IMR-90 (cell line): Measurements from ENCODE around the gene DVL2. TPM values are rescaled to one million over a fixed set of nuclear protein-coding genes. Genes with fewer than 3 reads are reported as not detected.
A peak's percentile ranks its signal among the peaks of the same experiment; 100 is the strongest.

Experiments used
- ATAC-seq: fragments of 200-7000 bp; cut with Tn5 transposase; 2 replicates; pipeline ENCODE4 v1.9.1; 2020; ENCODE audit warnings: low read depth, mild to moderate bottlenecking, moderate library complexity
- BruUV-seq: library from RNA; stranded (reverse); fragments of 400-500 nt; replicated peaks from 2 replicates; lab custom pipeline; 2021; lab: Mats Ljungman, UMichigan
- CTCF ChIA-PET: fragments of 300-600 bp; formaldehyde crosslinking; extraction: SDS; loops from one replicate; lab custom pipeline; 2021; ENCODE audit warnings: antibody characterized with exemption; lab: Yijun Ruan, JAX
- POLR2A ChIA-PET: fragments of 300-600 bp; sonication (Branson Sonifier 250); formaldehyde crosslinking; loops from one replicate; lab custom pipeline; 2022; ENCODE audit warnings: antibody characterized with exemption; ENCODE audit not compliant: unreplicated experiment; lab: Charles Lee
- DNase-seq: peaks from one replicate; pipeline ENCODE4 v3.0.0; 2013
- H2AFZ ChIP-seq: replicated peaks from 2 replicates; pipeline ENCODE3; 2013; ENCODE audit warnings: low read length, mild to moderate bottlenecking; ENCODE audit not compliant: poor library complexity
- H2AK5ac ChIP-seq: 2 replicates; pipeline ENCODE4 v1.6.1; 2013; ENCODE audit warnings: low read depth, low read length, inconsistent platforms
- H2AK9ac ChIP-seq: replicated peaks from 2 replicates; pipeline ENCODE3; 2013; ENCODE audit warnings: mild to moderate bottlenecking, low read depth, low read length, moderate library complexity; ENCODE audit not compliant: poor library complexity
- H2BK120ac ChIP-seq: 2 replicates; pipeline ENCODE4 v1.6.1; 2013; ENCODE audit warnings: low read depth, low read length, inconsistent platforms
- H2BK15ac ChIP-seq: 3 replicates; pipeline ENCODE4 v1.6.1; 2013; ENCODE audit warnings: low read depth, low read length, inconsistent platforms
- H2BK20ac ChIP-seq: 2 replicates; pipeline ENCODE4 v1.6.1; 2013; ENCODE audit warnings: low read depth, mild to moderate bottlenecking, inconsistent platforms, low read length, moderate library complexity
- H2BK5ac ChIP-seq: 2 replicates; pipeline ENCODE4 v1.6.1; 2013; ENCODE audit warnings: mild to moderate bottlenecking, low read depth, low read length, inconsistent platforms; ENCODE audit not compliant: poor library complexity, severe bottlenecking
- H3K14ac ChIP-seq: replicated peaks from 2 replicates; pipeline ENCODE4 v1.6.1; 2013; ENCODE audit warnings: low read depth, low read length, inconsistent platforms
- H3K18ac ChIP-seq: 2 replicates; pipeline ENCODE4 v1.6.1; 2013; ENCODE audit warnings: low read depth, low read length, control low read depth
- H3K23ac ChIP-seq: 2 replicates; pipeline ENCODE4 v1.6.1; 2013; ENCODE audit warnings: low read depth, low read length, inconsistent platforms
- H3K27ac ChIP-seq: 2 replicates; pipeline ENCODE4 v1.5.1; 2013; ENCODE audit warnings: mild to moderate bottlenecking, control low read depth, low read length; ENCODE audit not compliant: insufficient read depth
- H3K27me3 ChIP-seq: 2 replicates; pipeline ENCODE4 v1.6.1; 2013; ENCODE audit warnings: low read length; ENCODE audit not compliant: control insufficient read depth, insufficient read depth
- H3K36me3 ChIP-seq: 2 replicates; pipeline ENCODE4 v1.6.1; 2013; ENCODE audit warnings: low read length, mixed read lengths; ENCODE audit not compliant: control insufficient read depth, insufficient read depth
- H3K4ac ChIP-seq: 2 replicates; pipeline ENCODE4 v1.6.1; 2013; ENCODE audit warnings: low read depth, low read length, inconsistent platforms
- H3K4me1 ChIP-seq: 2 replicates; pipeline ENCODE4 v1.6.1; 2013; ENCODE audit warnings: low read length, mixed read lengths; ENCODE audit not compliant: control insufficient read depth, insufficient read depth
- H3K4me2 ChIP-seq: 2 replicates; pipeline ENCODE4 v1.6.1; 2013; ENCODE audit warnings: low read depth, mild to moderate bottlenecking, control low read depth, low read length, moderate library complexity
- H3K4me3 ChIP-seq: 2 replicates; pipeline ENCODE4 v1.5.1; 2013; ENCODE audit warnings: low read depth, mild to moderate bottlenecking, control low read depth, low read length, moderate library complexity; ENCODE audit not compliant: insufficient read depth
- H3K56ac ChIP-seq: 2 replicates; pipeline ENCODE4 v1.6.1; 2013; ENCODE audit warnings: low read length, inconsistent platforms; ENCODE audit not compliant: insufficient read depth; ENCODE audit errors: extremely low read depth
- H3K79me1 ChIP-seq, 2 experiments: 2 replicates each; pipeline ENCODE4 v1.6.1; 2013; ENCODE audit warnings: low read length in 2 of 2, inconsistent platforms in 1 of 2, low read depth in 1 of 2
- H3K9ac ChIP-seq: 2 replicates; pipeline ENCODE4 v1.6.1; 2013; ENCODE audit warnings: low read depth, low read length, control low read depth
- H3K9me1 ChIP-seq: 2 replicates; pipeline ENCODE4 v1.6.1; 2013; ENCODE audit warnings: low read length, inconsistent platforms; ENCODE audit not compliant: insufficient read depth
- H3K9me3 ChIP-seq: 2 replicates; pipeline ENCODE4 v1.6.1; 2013; ENCODE audit warnings: low read length; ENCODE audit not compliant: control insufficient read depth, insufficient read depth
- H4K20me1 ChIP-seq: 2 replicates; pipeline ENCODE4 v1.6.1; 2013; ENCODE audit warnings: low read length, inconsistent platforms; ENCODE audit not compliant: insufficient read depth
- H4K5ac ChIP-seq: 2 replicates; pipeline ENCODE4 v1.6.1; 2013; ENCODE audit warnings: mild to moderate bottlenecking, low read depth, low read length, control low read depth
- H4K8ac ChIP-seq, 2 experiments: 2 replicates each; pipeline ENCODE4 v1.6.1; 2013; ENCODE audit warnings: low read depth in 2 of 2, low read length in 2 of 2, control low read depth in 1 of 2, inconsistent platforms in 1 of 2
- H4K91ac ChIP-seq: 2 replicates; pipeline ENCODE4 v1.6.1; 2013; ENCODE audit warnings: low read depth, low read length, inconsistent platforms; ENCODE audit not compliant: insufficient read depth
- BHLHE40 ChIP-seq: fragments of 150-350 bp; IDR thresholded peaks from 2 replicates; pipeline ENCODE4 v1.6.1; 2016; ENCODE audit warnings: mild to moderate bottlenecking, low read depth, low read length
- CEBPB ChIP-seq: IDR thresholded peaks from 2 replicates; pipeline ENCODE4 v1.6.1; 2012; ENCODE audit warnings: low read depth, low read length, improper control_type of control experiment
- ELK1 ChIP-seq: fragments of 150-350 bp; IDR thresholded peaks from 2 replicates; pipeline ENCODE4 v1.6.1; 2016; ENCODE audit warnings: low read depth, mild to moderate bottlenecking, low read length, moderate library complexity, borderline replicate concordance
- MXI1 ChIP-seq: IDR thresholded peaks from 2 replicates; pipeline ENCODE4 v1.6.1; 2012; ENCODE audit warnings: low read depth, mild to moderate bottlenecking, low read length, moderate library complexity, borderline replicate concordance
- WGBS, 2 experiments: methylation state at CpG; one replicate each; pipeline versions ENCODE4 v1.1.5 to v1.1.7; 2013; ENCODE audit warnings: missing lambda C conversion rate in 2 of 2; ENCODE audit not compliant: insufficient read length in 1 of 2; ENCODE audit errors: extremely low coverage in 2 of 2; 5-methylcytosine and 5-hydroxymethylcytosine counted together
- dilution Hi-C: fragments of 300-500 bp; cut with HindIII; formaldehyde crosslinking; loops from one replicate; pipeline ENCODE4 v1.14.3; 2018; ENCODE audit warnings: low sequenced_read_pairs; ENCODE audit not compliant: unreplicated experiment
- in situ Hi-C: fragments of 300-500 bp; cut with MboI; formaldehyde crosslinking; loops from 3 replicates; pipeline ENCODE4 v1.14.3; 2019; ENCODE audit warnings: low sequenced_read_pairs, inconsistent platforms, mixed read lengths
- intact Hi-C: fragments of 100-400 bp; cut with micrococcal nuclease; formaldehyde crosslinking; loops from 2 replicates; pipeline ENCODE4 v1.10.0; 2022
- polyA plus RNA-seq, 3 experiments: library from polyadenylated mRNA; depleted of rRNA; stranded (reverse); fragments of >200 nt; gene quantifications; 2 replicates each; pipeline ENCODE4 v1.2.3, GENCODE V29; 2012; ENCODE audit warnings: low replicate concordance in 1 of 3
- total RNA-seq: library from RNA; depleted of rRNA; stranded (reverse); fragments of >200 nt; gene quantifications from 2 replicates; pipeline ENCODE4 v1.2.3, GENCODE V29; 2012

Gene DVL2
- total and polyA plus RNA-seq, 2 of the 4 experiments (the other 2 are of a cell fraction), result 11.8 to 21.3 TPM

- H3K27ac ChIP-seq, result no peak overlapping the region
- no peak overlapping the region for H3K4me2 ChIP-seq
- no peak for ATAC-seq
- H3K56ac ChIP-seq, result no peak overlapping the region
- H4K8ac ChIP-seq, result no peak overlapping the region
- H3K14ac ChIP-seq, result no peak overlapping the region
- CTCF ChIA-PET, result no interaction called here
- peaks cover 32% of the 10 kb centered on the region for H3K36me3 ChIP-seq
- in situ Hi-C loops, result no loop called here
- peaks cover 10% of the 10 kb centered on the region for H3K9me1 ChIP-seq
- no peak overlapping the region for H3K9ac ChIP-seq
- no peak overlapping the region for H3K4me3 ChIP-seq
- peaks cover 13% of the 10 kb centered on the region; the same call in 1 of the 2 replicates for H3K27me3 ChIP-seq
- H2AK9ac ChIP-seq, result peak overlapping the region; percentile 5
- H2AK5ac ChIP-seq, result no peak overlapping the region
- no peak overlapping the region for H2AFZ ChIP-seq
- intact Hi-C loops, result no loop called here
- no peak overlapping the region for H2BK5ac ChIP-seq
- H3K18ac ChIP-seq, result no peak overlapping the region
- TF ChIP-seq BHLHE40, result no peak
- no peak for TF ChIP-seq MXI1
- peak; percentile 86 for TF ChIP-seq CEBPB
- TF ChIP-seq ELK1, result no peak
- POLR2A ChIA-PET, result interaction anchor here (0.6 kb wide), 1 partner anchor 11 kb away, joined by 6 read pairs; no protein-coding TSS in a partner anchor
- no peak overlapping the region for H4K91ac ChIP-seq
- H3K4me1 ChIP-seq, result peaks cover 8% of the 10 kb centered on the region
- DNase-seq, result peak; percentile 27
- H3K9me3 ChIP-seq, result no peaks in the 10 kb centered on the region
- no peaks in the 10 kb centered on the region for H4K20me1 ChIP-seq
- H3K79me1 ChIP-seq, result peaks cover 2 to 13% of the 10 kb centered on the region in 2 experiments; a peak in 2 of 4 replicates
- dilution Hi-C loops, result no loop called here
- WGBS, 2 experiments, result 73% methylated on average over 2 of the region's 7 CpGs; no CpG with 5 or more reads in 1 of the 2 experiments
- H2BK15ac ChIP-seq, result no peak overlapping the region
- no TSS peak for BruUV-seq
- no peak overlapping the region for H3K23ac ChIP-seq
- H2BK20ac ChIP-seq, result no peak overlapping the region
- H4K5ac ChIP-seq, result no peak overlapping the region
- H3K4ac ChIP-seq, result no peak overlapping the region
- H2BK120ac ChIP-seq, result no peak overlapping the region
These were observed 24.6 kb upstream of the DVL2 start for GRCh38 chr17:7258731-7259554.
